Measurements from ENCODE around the gene GPBP1L1. TPM values are rescaled to one million over a fixed set of nuclear protein-coding genes. Genes with fewer than 3 reads are reported as not detected.
A peak's percentile ranks its signal among the peaks of the same experiment; 100 is the strongest.

GPBP1L1 gene
- total and polyA plus RNA-seq, 2 of the 4 experiments (the other 2 are of a cell fraction) = 31.5 to 57.4 TPM

DNA sequence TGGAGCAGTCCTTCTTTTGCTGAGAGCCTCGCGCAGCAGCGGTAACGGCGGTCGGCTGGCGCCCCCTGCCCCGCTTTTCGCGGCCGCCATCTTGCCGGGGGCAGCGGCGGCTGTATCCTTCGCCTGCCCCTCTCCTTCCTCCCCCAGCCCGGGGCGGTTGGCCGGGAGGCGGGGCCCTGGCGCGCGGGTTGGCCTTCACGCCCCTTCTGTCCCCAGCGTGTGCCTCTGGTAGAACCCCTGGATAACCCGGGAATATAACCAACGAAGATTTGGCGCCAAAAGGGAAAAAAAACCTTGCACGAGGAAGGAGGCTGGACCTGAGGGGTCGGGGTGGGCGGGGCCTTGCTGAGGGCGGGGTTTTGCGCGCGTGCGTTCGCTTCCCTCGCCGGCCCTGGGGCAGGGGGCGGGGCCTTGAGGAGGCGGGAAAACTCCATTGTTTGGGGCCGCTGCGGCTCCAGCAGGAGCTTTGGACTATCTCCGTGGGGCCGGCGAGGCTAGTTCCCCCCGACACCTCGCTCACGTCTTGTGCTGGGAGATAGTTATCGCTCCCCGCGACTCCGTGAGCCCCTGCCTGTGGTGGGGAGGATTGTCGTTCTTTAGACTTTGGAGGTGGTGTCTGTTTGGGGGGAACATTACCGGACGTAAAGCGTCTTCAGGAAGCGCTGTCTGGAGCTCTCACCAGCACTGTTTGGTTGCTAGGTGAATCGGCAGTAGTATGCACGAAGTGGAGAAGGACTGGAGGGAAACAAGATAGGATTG is 101.8 kb downstream of the GPBP1L1 start (continued):
- TF ChIP-seq FOS (IDR thresholded peaks at IDR 0.05; ENCODE audit: low read depth, low read length) (no peak), CHD1 (IDR thresholded peaks at IDR 0.05; ENCODE audit: low read depth, low read length) (no peak), MAFK (IDR thresholded peaks at IDR 0.05; ENCODE audit: low read depth, low read length) (no peak)

DNA sequence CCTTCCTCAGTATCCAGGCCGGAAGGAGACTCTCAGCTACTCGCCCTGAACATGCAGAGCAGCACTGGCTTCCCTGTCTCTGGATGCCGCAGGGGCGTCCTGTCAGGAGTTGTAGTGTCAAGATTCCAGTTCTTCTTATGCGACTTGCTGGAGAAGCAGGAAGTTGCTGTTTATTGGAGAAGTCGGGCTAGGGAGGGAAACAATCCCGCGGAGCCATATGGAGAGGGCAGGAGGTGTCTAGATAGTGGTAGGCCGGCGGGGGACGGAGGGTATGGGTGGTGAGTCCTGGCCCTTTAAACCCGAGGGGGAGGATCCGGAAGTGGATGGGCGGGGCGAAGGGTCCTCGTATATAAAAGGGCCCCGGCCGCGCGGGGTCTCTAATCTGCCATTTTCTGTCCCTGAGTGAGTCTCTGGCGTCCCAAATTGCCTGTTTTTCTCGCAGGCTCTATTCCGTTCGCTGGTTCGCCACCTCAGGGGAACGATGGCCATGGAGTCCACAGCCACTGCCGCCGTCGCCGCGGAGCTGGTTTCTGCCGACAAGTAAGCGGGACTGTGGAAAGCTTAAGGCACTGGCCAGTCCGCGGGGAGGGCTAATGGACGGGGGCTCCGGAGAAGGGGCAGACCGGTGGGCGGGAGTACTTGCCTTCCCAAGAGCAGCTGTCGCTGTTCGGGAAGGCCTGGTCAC is 102.5 kb downstream of the GPBP1L1 start, which contains the start of gene NASP:
Gene NASP (plus strand): TSS at position 376 of the 685 bp plus-strand sequence. CDS start 106 bp downstream, at position 482.
- H4K91ac ChIP-seq (ENCODE audit: insufficient read depth, low read depth, low read length) = peak within 1 kb of the TSS; percentile 67
- H3K4me2 ChIP-seq (ENCODE audit: low read depth, low read length) = peak within 1 kb of the TSS; percentile 89
- H3K14ac ChIP-seq (replicated peaks; ENCODE audit: low read depth, low read length) = peak within 1 kb of the TSS; percentile 85
- H3K4me1 ChIP-seq (ENCODE audit: control insufficient read depth, insufficient read depth, low read length) = no peaks in the 10 kb centered on the region; the same call in none of the 2 replicates
- in situ Hi-C loops (cut with MboI; ENCODE audit: low sequenced_read_pairs) (no loop called here), intact Hi-C loops (cut with micrococcal nuclease) (loop anchor here (5.0 kb wide), 1 partner anchor 298 kb away; no protein-coding TSS in a partner anchor), dilution Hi-C loops (cut with HindIII; ENCODE audit: low sequenced_read_pairs, unreplicated experiment) (no loop called here)
- no peaks in the 10 kb centered on the region for H3K36me3 ChIP-seq (ENCODE audit: control insufficient read depth, insufficient read depth, low read length)
- H4K8ac ChIP-seq (ENCODE audit: low read depth in 2 of 2, low read length in 2 of 2) = peak within 1 kb of the TSS; percentile 37 to 84; a peak in 3 of 4 replicates
- H4K20me1 ChIP-seq (ENCODE audit: insufficient read depth, low read length) = peaks cover 43% of the 10 kb centered on the region
- peak within 1 kb of the TSS; percentile 83 for H3K4ac ChIP-seq (ENCODE audit: low read depth, low read length)
- H3K9me1 ChIP-seq (ENCODE audit: insufficient read depth, low read length) = no peaks in the 10 kb centered on the region; the same call in 1 of the 2 replicates
- H3K9ac ChIP-seq (ENCODE audit: low read depth, low read length) = peak within 1 kb of the TSS; percentile 85
- peak within 1 kb of the TSS; percentile 76 for H2AK5ac ChIP-seq (ENCODE audit: low read depth, low read length)
- H2BK120ac ChIP-seq (ENCODE audit: low read depth, low read length) = peak within 1 kb of the TSS; percentile 41
- ATAC-seq (ENCODE audit: low read depth) (peak; percentile 75), DNase-seq (peak; percentile 68)
- no peaks in the 10 kb centered on the region for H3K9me3 ChIP-seq (ENCODE audit: control insufficient read depth, insufficient read depth, low read length)
- H2AK9ac ChIP-seq (replicated peaks; ENCODE audit: low read depth, low read length, poor library complexity) = peak within 1 kb of the TSS; percentile 91
- peak within 1 kb of the TSS; percentile 29; the same call in 1 of the 3 replicates for H2BK15ac ChIP-seq (ENCODE audit: low read depth, low read length)
- H3K18ac ChIP-seq (ENCODE audit: low read depth, low read length) = peak within 1 kb of the TSS; percentile 28
- peak; percentile 69; the same call in 1 of the 2 replicates for TF ChIP-seq CHD1 (IDR thresholded peaks at IDR 0.05; ENCODE audit: low read depth, low read length)
- TF ChIP-seq BHLHE40 (IDR thresholded peaks at IDR 0.05; ENCODE audit: low read depth, low read length) = no peak
- TF ChIP-seq, protein P1, sequence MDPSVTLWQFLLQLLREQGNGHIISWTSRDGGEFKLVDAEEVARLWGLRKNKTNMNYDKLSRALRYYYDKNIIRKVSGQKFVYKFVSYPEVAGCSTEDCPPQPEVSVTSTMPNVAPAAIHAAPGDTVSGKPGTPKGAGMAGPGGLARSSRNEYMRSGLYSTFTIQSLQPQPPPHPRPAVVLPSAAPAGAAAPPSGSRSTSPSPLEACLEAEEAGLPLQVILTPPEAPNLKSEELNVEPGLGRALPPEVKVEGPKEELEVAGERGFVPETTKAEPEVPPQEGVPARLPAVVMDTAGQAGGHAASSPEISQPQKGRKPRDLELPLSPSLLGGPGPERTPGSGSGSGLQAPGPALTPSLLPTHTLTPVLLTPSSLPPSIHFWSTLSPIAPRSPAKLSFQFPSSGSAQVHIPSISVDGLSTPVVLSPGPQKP (IDR thresholded peaks at IDR 0.05; ENCODE audit: borderline replicate concordance, low read depth, low read length) = 0 out of 2 replicates have a peak, but pooled peaks have one; percentile 19
- TF ChIP-seq POLR2A (IDR thresholded peaks at IDR 0.05; ENCODE audit: low read depth, low read length) = peak; percentile 99
- peak within 1 kb of the TSS; percentile 78 for H3K23ac ChIP-seq (ENCODE audit: low read depth, low read length)
- 1% methylated on average over 9 of the region's 41 CpGs; no CpG with 5 or more reads in 1 of the 2 experiments for WGBS, 2 experiments (ENCODE audit: extremely low coverage in 2 of 2, insufficient read length in 1 of 2)
- no TSS peak for BruUV-seq (replicated peaks)
- H3K27me3 ChIP-seq (ENCODE audit: control insufficient read depth, insufficient read depth, low read length) = no peaks in the 10 kb centered on the region
- H3K79me1 ChIP-seq (ENCODE audit: low read depth in 1 of 2, low read length in 2 of 2) = peaks cover 0 to 18% of the 10 kb centered on the region in 2 experiments; a peak in 2 of 4 replicates
- peak within 1 kb of the TSS; percentile 11; the same call in 1 of the 2 replicates for H4K5ac ChIP-seq (ENCODE audit: low read depth, low read length)
- POLR2A ChIA-PET (ENCODE audit: unreplicated experiment) = interaction anchor here (1.2 kb wide), 1 partner anchor 9 kb away, joined by 4 read pairs; no protein-coding TSS in a partner anchor
- CTCF ChIA-PET = interaction anchor here (0.6 kb wide), 1 partner anchor 71 kb away, joined by 3 read pairs; no protein-coding TSS in a partner anchor
- H2BK5ac ChIP-seq (ENCODE audit: low read depth, low read length, poor library complexity, severe bottlenecking) = peak within 1 kb of the TSS; percentile 77
- peak within 1 kb of the TSS; percentile 98 for H2AFZ ChIP-seq (replicated peaks; ENCODE audit: low read length, poor library complexity)
- H3K56ac ChIP-seq (ENCODE audit: extremely low read depth, insufficient read depth, low read length) = peak within 1 kb of the TSS; percentile 83
- peak within 1 kb of the TSS; percentile 85 for H3K27ac ChIP-seq (ENCODE audit: insufficient read depth, low read length)
- no peak within 1 kb of the TSS for H2BK20ac ChIP-seq (ENCODE audit: low read depth, low read length)
- H3K4me3 ChIP-seq (ENCODE audit: insufficient read depth, low read depth, low read length) = peak within 1 kb of the TSS; percentile 61
